SK-N-DZ (cell line): ENCODE results near the gene FNDC7. TPM values are rescaled to one million over a fixed set of nuclear protein-coding genes. Genes with fewer than 3 reads are reported as not detected.
"Not testable (repeated sequence)": the region's sequence is repeated elsewhere in the genome, so short reads cannot be mapped to it uniquely, and the experiment has no call there.

ENCODE experiments used
- DNase-seq: peaks from one replicate; pipeline ENCODE4 v3.0.0-alpha.2; 2015; ENCODE audit warnings: low spot score
- polyA plus RNA-seq, 2 experiments: library from polyadenylated mRNA; depleted of rRNA; stranded (reverse); fragments of >200 nt; gene quantifications; 2 replicates each; pipeline ENCODE4 v1.2.3, GENCODE V29; 2014

The FNDC7 gene
- polyA plus RNA-seq (2014; cell fraction: cytosol; rRNA removed): 0.71 and 1.2 TPM in 2 replicates
- polyA plus RNA-seq (2014; cell fraction: nucleus; rRNA removed): 0.43 and 0.87 TPM in 2 replicates

- DNase-seq: peak; percentile 35
These were observed at the start of gene FNDC7 for GRCh38 chr1:108712606-108713150. Gene FNDC7 (plus strand): TSS chr1:108712908. CDS start chr1:108712934, 26 bp downstream.

GRCh38 chr1:108663074-108663473 is 49.6 kb upstream of the FNDC7 start:
- DNase-seq: no peak

GRCh38 chr1:108664481-108664880 is 48.2 kb upstream of the FNDC7 start:
- DNase-seq: no peak

GRCh38 chr1:108665067-108665466 is 47.6 kb upstream of the FNDC7 start:
- DNase-seq: no peak

GRCh38 chr1:108665771-108666170 is 46.9 kb upstream of the FNDC7 start:
- DNase-seq: no peak

- not testable (repeated sequence) for DNase-seq
These were observed 45.3 kb upstream of the FNDC7 start for GRCh38 chr1:108667422-108667821.

- DNase-seq: no peak
These were observed 43.9 kb upstream of the FNDC7 start for GRCh38 chr1:108668777-108669176.

- no peak for DNase-seq
These were observed 43.0 kb upstream of the FNDC7 start for GRCh38 chr1:108669679-108670078.

- no peak for DNase-seq
These were observed 42.5 kb upstream of the FNDC7 start for GRCh38 chr1:108670131-108670773.

GRCh38 chr1:108671143-108671542 is 41.6 kb upstream of the FNDC7 start:
- no peak for DNase-seq

- no peak for DNase-seq
These were observed 34.0 kb upstream of the FNDC7 start for GRCh38 chr1:108678706-108679105.

GRCh38 chr1:108679586-108680213 is 33.0 kb upstream of the FNDC7 start:
- DNase-seq: no peak

GRCh38 chr1:108681701-108682100 is 31.0 kb upstream of the FNDC7 start:
- DNase-seq: peak; percentile 46

- no peak for DNase-seq
These were observed 27.2 kb upstream of the FNDC7 start for GRCh38 chr1:108685529-108685928.

- DNase-seq: no peak
These were observed 25.9 kb upstream of the FNDC7 start for GRCh38 chr1:108686614-108687313.

GRCh38 chr1:108691128-108691941 is 21.4 kb upstream of the FNDC7 start:
- DNase-seq: no peak

- DNase-seq: peak; percentile 92
These were observed 20.6 kb upstream of the FNDC7 start, which contains the start of gene PRPF38B for GRCh38 chr1:108691942-108692723. Gene PRPF38B (plus strand): TSS chr1:108692310. CDS start chr1:108692592, 282 bp downstream.

GRCh38 chr1:108692724-108693655 is 19.7 kb upstream of the FNDC7 start:
- DNase-seq: peak; percentile 71

GRCh38 chr1:108695535-108695934 is 17.2 kb upstream of the FNDC7 start:
- DNase-seq: no peak
